Tibial nerve (tissue), 4 donors: ENCODE results near the gene VEGFD. TPM values are rescaled to one million over a fixed set of nuclear protein-coding genes. Genes with fewer than 3 reads are reported as not detected.

Experiments used
- DNase-seq, 2 donors: peaks; one replicate each; pipeline ENCODE4 v3.0.0-alpha.2; 2019; ENCODE audit warnings: low spot score in 2 of 2
- H3K27ac ChIP-seq, 4 donors: fragments of 200-600 bp; sonication (generic) in 3 of 4; one replicate each; pipeline ENCODE4 v1.5.1; 2017 to 2019; ENCODE audit warnings: mild to moderate bottlenecking in 1 of 4
- H3K27me3 ChIP-seq, 2 donors: fragments of 200-600 bp; sonication (generic) in 1 of 2; one replicate each; pipeline versions ENCODE4 v1.5.1 to v1.6.0; 2017 to 2019
- H3K36me3 ChIP-seq, 3 donors: fragments of 200-600 bp; sonication (generic); one replicate each; pipeline ENCODE4 v1.5.1; 2018 to 2019
- H3K4me1 ChIP-seq, 4 donors: fragments of 200-600 bp; sonication (generic) in 3 of 4; one replicate each; pipeline ENCODE4 v1.5.1; 2017 to 2019
- H3K4me3 ChIP-seq, 4 donors: fragments of 200-600 bp; sonication (generic) in 3 of 4; one replicate each; pipeline ENCODE4 v1.5.1; 2017 to 2019; ENCODE audit warnings: mild to moderate bottlenecking in 1 of 4, moderate library complexity in 1 of 4
- H3K9me3 ChIP-seq, 4 donors: fragments of 200-600 bp; sonication (generic) in 3 of 4; one replicate each; pipeline ENCODE4 v1.5.1; 2017 to 2019
- EP300 ChIP-seq, 2 donors: sonication (generic); formaldehyde crosslinking; IDR thresholded peaks; one replicate each; pipeline ENCODE4 v1.6.1; 2017; ENCODE audit warnings: antibody characterized with exemption in 2 of 2, mild to moderate bottlenecking in 1 of 2
- POLR2A ChIP-seq, 2 donors: fragments of 450-650 bp; IDR thresholded peaks; one replicate each; pipeline ENCODE4 v1.6.1; 2017; ENCODE audit warnings: antibody characterized with exemption in 2 of 2, mild to moderate bottlenecking in 2 of 2, moderate library complexity in 2 of 2
- WGBS, 2 donors: methylation state at CpG; one replicate each; pipeline ENCODE4 v1.1.5; 2018; 5-methylcytosine and 5-hydroxymethylcytosine counted together
- total RNA-seq, 4 donors: library from RNA; depleted of rRNA; stranded (reverse); fragments of >200 nt; gene quantifications; one replicate each; pipeline ENCODE4 v1.1.0, GENCODE V29; 2016
- TF ChIP-seq, protein P1 (sequence below), 5 experiments: fragments of 200-600 bp in 3 of 5; fragments of 450-650 bp in 2 of 5; sonication (generic) in 3 of 5; IDR thresholded peaks; one replicate each; pipeline ENCODE4 v1.5.1; 2016 to 2019; ENCODE audit warnings: antibody characterized with exemption in 5 of 5, mild to moderate bottlenecking in 3 of 5, moderate library complexity in 2 of 5

VEGFD gene
- total RNA-seq, 4 donors from 2014 or later = 1.5 to 5.0 (median 1.8) TPM

DNA sequence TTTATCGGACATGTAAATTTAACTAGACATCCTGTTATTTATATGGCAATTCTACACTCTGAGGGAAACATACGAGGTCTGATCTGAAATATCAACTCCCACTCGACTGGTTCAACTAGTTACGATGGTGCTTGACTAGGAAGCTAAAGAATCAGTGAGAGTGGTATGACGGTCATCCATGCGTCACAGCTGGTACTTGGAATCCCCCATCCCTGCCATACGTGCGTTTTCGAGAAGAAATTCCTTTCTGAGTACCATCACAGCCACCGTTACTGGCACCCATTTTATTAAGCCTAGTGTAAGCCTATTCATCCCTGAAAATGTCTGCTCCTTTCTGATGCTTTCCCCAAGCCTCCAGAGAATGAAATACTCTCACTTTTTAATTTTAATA lies 48.2 kb downstream of the VEGFD start:
- peak in 1 of 2 donors; percentile 7 for DNase-seq
- Histone ChIP-seq H3K9me3 (no peaks in the 10 kb centered on the region), H3K4me3 (peak overlapping the region; percentile 14 to 89 (median 42)), H3K4me1 (peaks cover 0 to 12% (median 0%) of the 10 kb centered on the region in 4 donors), H3K27ac (peak overlapping the region in 3 of 4 donors; percentile 64 to 95 (median 92)), H3K36me3 (peaks cover 0 to 7% (median 0%) of the 10 kb centered on the region in 3 donors), H3K27me3 (no peaks in the 10 kb centered on the region)
- TF ChIP-seq, protein P1, sequence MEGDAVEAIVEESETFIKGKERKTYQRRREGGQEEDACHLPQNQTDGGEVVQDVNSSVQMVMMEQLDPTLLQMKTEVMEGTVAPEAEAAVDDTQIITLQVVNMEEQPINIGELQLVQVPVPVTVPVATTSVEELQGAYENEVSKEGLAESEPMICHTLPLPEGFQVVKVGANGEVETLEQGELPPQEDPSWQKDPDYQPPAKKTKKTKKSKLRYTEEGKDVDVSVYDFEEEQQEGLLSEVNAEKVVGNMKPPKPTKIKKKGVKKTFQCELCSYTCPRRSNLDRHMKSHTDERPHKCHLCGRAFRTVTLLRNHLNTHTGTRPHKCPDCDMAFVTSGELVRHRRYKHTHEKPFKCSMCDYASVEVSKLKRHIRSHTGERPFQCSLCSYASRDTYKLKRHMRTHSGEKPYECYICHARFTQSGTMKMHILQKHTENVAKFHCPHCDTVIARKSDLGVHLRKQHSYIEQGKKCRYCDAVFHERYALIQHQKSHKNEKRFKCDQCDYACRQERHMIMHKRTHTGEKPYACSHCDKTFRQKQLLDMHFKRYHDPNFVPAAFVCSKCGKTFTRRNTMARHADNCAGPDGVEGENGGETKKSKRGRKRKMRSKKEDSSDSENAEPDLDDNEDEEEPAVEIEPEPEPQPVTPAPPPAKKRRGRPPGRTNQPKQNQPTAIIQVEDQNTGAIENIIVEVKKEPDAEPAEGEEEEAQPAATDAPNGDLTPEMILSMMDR (IDR thresholded peaks at IDR 0.05) = no peak
- no peak for TF ChIP-seq EP300 (IDR thresholded peaks at IDR 0.05)
- no peak for TF ChIP-seq POLR2A (IDR thresholded peaks at IDR 0.05)
- WGBS, 2 donors = 1 to 39% methylated on average over 5 to 10 of the region's 10 CpGs

DNA sequence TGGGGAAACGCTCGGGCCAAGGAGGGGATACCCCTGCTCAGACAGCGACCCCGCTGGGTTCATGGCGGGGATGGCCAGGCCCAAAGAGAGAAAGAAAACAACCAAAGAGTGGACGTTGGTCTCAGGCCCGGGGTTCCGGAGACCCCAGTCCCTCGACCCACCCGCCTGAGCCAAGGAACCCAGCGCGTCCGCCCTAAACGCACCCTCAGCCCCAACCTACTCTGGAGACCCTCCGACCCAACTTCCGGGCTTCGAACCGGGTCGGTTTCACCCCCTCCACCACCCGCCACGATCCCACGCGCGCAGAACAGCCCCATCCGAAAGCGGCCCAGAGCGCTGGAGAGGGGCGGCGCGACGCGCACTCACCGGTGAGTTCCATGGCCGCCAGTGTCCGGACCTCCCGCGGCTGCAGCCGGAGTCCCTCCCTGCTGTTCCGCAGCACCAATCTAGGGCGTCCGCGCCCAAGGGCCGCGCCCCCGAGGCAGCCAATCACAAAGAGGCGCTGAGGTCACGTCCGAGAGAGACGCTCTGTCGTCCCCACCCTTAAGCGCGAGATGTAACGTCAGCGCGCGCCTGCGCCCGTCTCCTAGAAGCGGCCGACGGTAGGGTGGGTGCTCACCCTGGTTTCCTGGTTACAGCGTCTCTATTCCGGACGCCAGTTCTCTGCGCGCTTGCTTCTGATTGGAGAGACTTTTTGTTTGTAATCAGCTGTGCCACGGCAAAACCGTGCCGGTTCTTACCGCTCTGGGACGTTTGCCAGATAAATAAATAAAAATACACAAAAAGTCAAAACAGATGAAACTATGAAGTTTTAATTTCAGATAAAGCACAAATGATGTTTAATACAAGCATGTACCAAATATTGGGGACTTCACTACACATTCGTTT lies 48.8 kb downstream of the VEGFD start, which contains the start of gene PIGA:
Gene PIGA (minus strand): TSS at position 389 of the 888 bp plus-strand sequence. CDS start 3,593 bp downstream, outside the sequence.
- Histone ChIP-seq H3K4me1 (peaks cover 0 to 12% (median 0%) of the 10 kb centered on the region in 4 donors), H3K27ac (peak within 1 kb of the TSS; percentile 86 to 95 (median 90)), H3K4me3 (peak within 1 kb of the TSS; percentile 41 to 89 (median 66)), H3K9me3 (no peaks in the 10 kb centered on the region), H3K36me3 (peaks cover 0 to 9% (median 0%) of the 10 kb centered on the region in 3 donors), H3K27me3 (no peaks in the 10 kb centered on the region)
- peak; percentile 90 to 92 for TF ChIP-seq EP300 (IDR thresholded peaks at IDR 0.05)
- TF ChIP-seq, protein P1 (IDR thresholded peaks at IDR 0.05) = peak in 1 of 5 experiments; percentile 19
- TF ChIP-seq POLR2A (IDR thresholded peaks at IDR 0.05) = peak; percentile 67 to 94
- 1 to 38% methylated on average over 15 to 71 of the region's 72 CpGs for WGBS, 2 donors
- peak; percentile 81 to 83 for DNase-seq

DNA sequence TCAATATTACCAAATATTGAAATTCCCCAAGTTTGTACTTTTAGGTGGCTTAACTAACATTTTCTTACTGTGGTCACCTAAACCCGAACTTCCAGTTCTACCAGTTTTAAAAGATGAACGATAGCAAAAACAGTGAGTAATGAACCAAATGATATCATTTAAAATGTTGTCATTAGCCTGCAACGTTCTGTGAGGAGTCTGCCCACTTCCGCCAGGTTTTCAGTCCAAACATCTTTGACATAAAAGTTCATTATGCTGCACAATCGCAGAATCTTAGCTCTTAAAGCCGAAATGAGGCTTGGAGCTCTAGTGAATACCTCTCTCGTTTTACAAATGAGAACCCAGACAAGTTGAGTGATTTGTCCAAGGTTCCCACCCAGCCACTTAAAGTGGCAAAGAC lies 49.7 kb downstream of the VEGFD start:
- DNase-seq = no peak
- Histone ChIP-seq H3K4me1 (peaks cover 0 to 12% (median 0%) of the 10 kb centered on the region in 4 donors), H3K27ac (peak overlapping the region; percentile 86 to 95 (median 90)), H3K36me3 (peaks cover 0 to 9% (median 0%) of the 10 kb centered on the region in 3 donors), H3K27me3 (no peaks in the 10 kb centered on the region), H3K4me3 (peak overlapping the region; percentile 41 to 89 (median 66)), H3K9me3 (no peaks in the 10 kb centered on the region)
- 4 to 56% methylated on average over 7 of the region's 7 CpGs for WGBS, 2 donors
- TF ChIP-seq EP300 (IDR thresholded peaks at IDR 0.05) = no peak
- TF ChIP-seq, protein P1 (IDR thresholded peaks at IDR 0.05) = no peak

DNA sequence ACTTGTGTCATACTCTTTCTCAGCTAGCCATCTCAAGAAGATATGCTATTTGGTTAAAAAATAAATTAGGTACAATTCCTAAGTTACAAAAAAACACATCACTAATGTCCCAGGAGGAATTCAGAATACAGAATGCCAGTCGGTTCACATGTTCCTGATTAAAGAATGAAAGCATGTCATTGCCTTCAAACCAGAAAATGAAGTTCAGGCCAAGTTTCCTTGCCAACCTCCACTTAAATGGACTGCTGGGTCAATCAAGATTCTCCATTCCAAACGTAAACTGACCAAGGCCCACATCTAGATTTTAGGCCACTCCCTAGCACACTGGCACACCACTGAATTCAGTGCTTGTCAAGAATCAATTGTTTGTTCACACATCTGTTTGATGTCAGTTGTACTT lies 55.4 kb downstream of the VEGFD start:
- Histone ChIP-seq H3K9me3 (no peaks in the 10 kb centered on the region), H3K4me3 (no peak overlapping the region), H3K27me3 (no peaks in the 10 kb centered on the region), H3K36me3 (peaks cover 0 to 17% (median 0%) of the 10 kb centered on the region in 3 donors), H3K27ac (no peak overlapping the region), H3K4me1 (no peaks in the 10 kb centered on the region)
- TF ChIP-seq, protein P1 (IDR thresholded peaks at IDR 0.05) = no peak
- TF ChIP-seq POLR2A (IDR thresholded peaks at IDR 0.05) = no peak
- TF ChIP-seq EP300 (IDR thresholded peaks at IDR 0.05) = no peak
- 39 to 50% methylated on average over 2 of the region's 2 CpGs for WGBS, 2 donors
- DNase-seq = no peak

DNA sequence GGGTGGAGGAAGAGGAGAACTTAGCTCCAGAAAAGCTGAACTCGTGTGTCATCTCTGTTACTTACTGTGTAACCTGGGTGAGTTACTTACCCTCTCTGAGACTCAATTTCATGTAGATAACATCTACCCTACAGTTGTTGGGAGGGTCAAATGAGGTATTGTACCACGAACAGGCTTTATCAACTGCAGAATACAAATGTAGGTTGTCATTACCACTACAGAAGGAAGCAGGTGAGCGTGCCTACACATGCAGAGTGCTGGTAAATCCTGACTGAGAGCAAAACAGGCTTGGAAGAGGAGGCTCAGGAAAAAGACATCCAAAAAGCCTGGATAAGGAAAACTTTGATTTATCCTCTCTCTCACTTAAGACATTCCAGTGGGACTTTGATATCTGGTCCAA lies 56.1 kb downstream of the VEGFD start:
- no peaks in the 10 kb centered on the region for H3K4me1 ChIP-seq
- no peak overlapping the region for H3K27ac ChIP-seq
- peaks cover 0 to 17% (median 0%) of the 10 kb centered on the region in 3 donors for H3K36me3 ChIP-seq
- WGBS, 2 donors = 80 to 85% methylated on average over 3 of the region's 3 CpGs
- no peak overlapping the region for H3K4me3 ChIP-seq
- H3K27me3 ChIP-seq = no peaks in the 10 kb centered on the region
- H3K9me3 ChIP-seq = no peaks in the 10 kb centered on the region
- TF ChIP-seq POLR2A (IDR thresholded peaks at IDR 0.05) (no peak), EP300 (IDR thresholded peaks at IDR 0.05) (no peak)
- TF ChIP-seq, protein P1 (IDR thresholded peaks at IDR 0.05) = no peak
- no peak for DNase-seq
